Measurements from ENCODE around the gene ERCC4.

The ERCC4 gene

GRCh38 chr16:13944816-13945215 is 24.9 kb downstream of the ERCC4 start:
- no peak overlapping the region for H3K27ac ChIP-seq
- TF ChIP-seq, protein P1, sequence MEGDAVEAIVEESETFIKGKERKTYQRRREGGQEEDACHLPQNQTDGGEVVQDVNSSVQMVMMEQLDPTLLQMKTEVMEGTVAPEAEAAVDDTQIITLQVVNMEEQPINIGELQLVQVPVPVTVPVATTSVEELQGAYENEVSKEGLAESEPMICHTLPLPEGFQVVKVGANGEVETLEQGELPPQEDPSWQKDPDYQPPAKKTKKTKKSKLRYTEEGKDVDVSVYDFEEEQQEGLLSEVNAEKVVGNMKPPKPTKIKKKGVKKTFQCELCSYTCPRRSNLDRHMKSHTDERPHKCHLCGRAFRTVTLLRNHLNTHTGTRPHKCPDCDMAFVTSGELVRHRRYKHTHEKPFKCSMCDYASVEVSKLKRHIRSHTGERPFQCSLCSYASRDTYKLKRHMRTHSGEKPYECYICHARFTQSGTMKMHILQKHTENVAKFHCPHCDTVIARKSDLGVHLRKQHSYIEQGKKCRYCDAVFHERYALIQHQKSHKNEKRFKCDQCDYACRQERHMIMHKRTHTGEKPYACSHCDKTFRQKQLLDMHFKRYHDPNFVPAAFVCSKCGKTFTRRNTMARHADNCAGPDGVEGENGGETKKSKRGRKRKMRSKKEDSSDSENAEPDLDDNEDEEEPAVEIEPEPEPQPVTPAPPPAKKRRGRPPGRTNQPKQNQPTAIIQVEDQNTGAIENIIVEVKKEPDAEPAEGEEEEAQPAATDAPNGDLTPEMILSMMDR (conservative IDR thresholded peaks at IDR 0.05; ENCODE audit: low read depth, low read length), result no peak
- no peak overlapping the region for H3K4me3 ChIP-seq (IDR thresholded peaks at IDR 0.05; ENCODE audit: insufficient read depth, low read depth, low read length)
- H3K27me3 ChIP-seq (ENCODE audit: insufficient read depth, low read depth), result no peaks in the 10 kb centered on the region
- H3K9ac ChIP-seq, result no peak overlapping the region
- H3K79me2 ChIP-seq (ENCODE audit: insufficient read depth, low read depth), result no peaks in the 10 kb centered on the region
- H3K4me1 ChIP-seq (ENCODE audit: low read depth, poor library complexity, severe bottlenecking), result no peaks in the 10 kb centered on the region
- H3K36me3 ChIP-seq (ENCODE audit: insufficient read depth), result no peaks in the 10 kb centered on the region
- H3K4me2 ChIP-seq, result no peak overlapping the region
- H4K20me1 ChIP-seq (ENCODE audit: insufficient read depth), result no peaks in the 10 kb centered on the region
- no peak overlapping the region for H2AFZ ChIP-seq (ENCODE audit: low read depth)

DNA sequence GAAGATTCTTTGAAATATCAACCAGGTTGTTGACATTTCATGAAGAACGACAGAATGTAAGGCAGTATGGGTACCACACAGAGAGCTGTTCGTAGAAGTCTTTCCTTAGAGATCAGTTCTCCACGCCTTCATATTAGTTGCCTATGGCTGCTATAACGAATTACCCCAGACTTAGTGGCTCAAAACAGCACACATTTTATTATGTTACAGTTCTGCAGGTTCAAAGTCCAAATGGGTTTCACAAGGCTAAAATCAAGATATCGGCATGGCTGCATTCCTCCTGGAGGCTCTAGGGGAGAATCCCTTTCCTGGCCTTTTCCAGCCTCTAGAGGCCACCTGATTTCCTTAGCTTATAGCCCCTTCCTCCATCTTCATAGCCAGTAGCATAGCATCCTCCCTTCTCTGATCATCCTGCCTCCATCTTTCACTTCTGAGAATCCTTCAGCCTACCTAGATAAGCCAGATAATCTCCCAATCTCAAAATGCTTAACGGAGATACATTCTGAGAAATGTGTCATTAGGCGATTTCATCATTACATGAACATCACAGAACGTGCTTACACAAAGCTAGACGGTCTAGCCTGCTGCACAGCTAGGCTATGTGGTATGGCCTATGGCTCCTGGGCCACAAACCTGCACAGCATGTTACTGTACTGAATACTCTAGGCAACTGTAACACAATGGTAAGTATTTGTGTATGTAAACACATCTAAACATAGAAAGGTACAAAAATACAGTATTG is 26.0 kb downstream of the ERCC4 start:
- Histone ChIP-seq H3K4me3 (IDR thresholded peaks at IDR 0.05; ENCODE audit: insufficient read depth, low read depth, low read length) (no peak overlapping the region), H3K9ac (no peak overlapping the region), H2AFZ (ENCODE audit: low read depth) (no peak overlapping the region), H3K27me3 (ENCODE audit: insufficient read depth, low read depth) (no peaks in the 10 kb centered on the region), H3K79me2 (ENCODE audit: insufficient read depth, low read depth) (no peaks in the 10 kb centered on the region), H3K27ac (no peak overlapping the region), H3K4me2 (no peak overlapping the region), H3K4me1 (ENCODE audit: low read depth, poor library complexity, severe bottlenecking) (no peaks in the 10 kb centered on the region), H3K36me3 (ENCODE audit: insufficient read depth) (no peaks in the 10 kb centered on the region), H4K20me1 (ENCODE audit: insufficient read depth) (no peaks in the 10 kb centered on the region)
- TF ChIP-seq, protein P1 (conservative IDR thresholded peaks at IDR 0.05; ENCODE audit: low read depth, low read length), result no peak

GRCh38 chr16:13948086-13948485 is 28.1 kb downstream of the ERCC4 start:
- TF ChIP-seq, protein P1 (conservative IDR thresholded peaks at IDR 0.05; ENCODE audit: low read depth, low read length), result no peak
- H3K79me2 ChIP-seq (ENCODE audit: insufficient read depth, low read depth), result no peaks in the 10 kb centered on the region
- no peaks in the 10 kb centered on the region for H4K20me1 ChIP-seq (ENCODE audit: insufficient read depth)
- no peaks in the 10 kb centered on the region for H3K4me1 ChIP-seq (ENCODE audit: low read depth, poor library complexity, severe bottlenecking)
- H3K9ac ChIP-seq, result no peak overlapping the region
- H2AFZ ChIP-seq (ENCODE audit: low read depth), result no peak overlapping the region
- H3K4me3 ChIP-seq (IDR thresholded peaks at IDR 0.05; ENCODE audit: insufficient read depth, low read depth, low read length), result no peak overlapping the region
- H3K27me3 ChIP-seq (ENCODE audit: insufficient read depth, low read depth), result no peaks in the 10 kb centered on the region
- no peaks in the 10 kb centered on the region for H3K36me3 ChIP-seq (ENCODE audit: insufficient read depth)
- no peak overlapping the region for H3K4me2 ChIP-seq
- no peak overlapping the region for H3K27ac ChIP-seq

- Histone ChIP-seq H3K4me1 (ENCODE audit: low read depth, poor library complexity, severe bottlenecking) (peaks cover 17% of the 10 kb centered on the region), H3K36me3 (ENCODE audit: insufficient read depth) (no peaks in the 10 kb centered on the region), H2AFZ (ENCODE audit: low read depth) (no peak overlapping the region), H4K20me1 (ENCODE audit: insufficient read depth) (no peaks in the 10 kb centered on the region), H3K27ac (no peak overlapping the region), H3K4me3 (IDR thresholded peaks at IDR 0.05; ENCODE audit: insufficient read depth, low read depth, low read length) (no peak overlapping the region), H3K79me2 (ENCODE audit: insufficient read depth, low read depth) (no peaks in the 10 kb centered on the region), H3K27me3 (ENCODE audit: insufficient read depth, low read depth) (no peaks in the 10 kb centered on the region), H3K4me2 (no peak overlapping the region), H3K9ac (no peak overlapping the region)
- TF ChIP-seq, protein P1 (conservative IDR thresholded peaks at IDR 0.05; ENCODE audit: low read depth, low read length), result no peak
Observed at GRCh38 chr16:13950821-13951547, 31.0 kb downstream of the ERCC4 start.
